ENCODE measurements around the gene SLC24A3. TPM values are rescaled to one million over a fixed set of nuclear protein-coding genes. Genes with fewer than 3 reads are reported as not detected.

SLC24A3 gene
- total RNA-seq, 1 experiment from 2014 or later = 0.14 TPM

GRCh38 chr20:19602675-19603375, 390.4 kb downstream of the SLC24A3 start:
- Mint-ChIP-seq H3K9me3 (ENCODE audit: unreplicated experiment) (no peaks in the 10 kb centered on the region), H3K27me3 (ENCODE audit: insufficient read depth, unreplicated experiment) (peaks cover 15% of the 10 kb centered on the region), H3K4me3 (ENCODE audit: unreplicated experiment) (no peak overlapping the region), H3K27ac (ENCODE audit: unreplicated experiment) (no peak overlapping the region), H3K4me1 (ENCODE audit: low read depth, unreplicated experiment) (no peaks in the 10 kb centered on the region), H3K36me3 (ENCODE audit: insufficient read depth, unreplicated experiment) (no peaks in the 10 kb centered on the region)
- intact Hi-C loops (cut with micrococcal nuclease; ENCODE audit: unreplicated experiment) = no loop called here
- BruUV-seq (replicated peaks) = no TSS peak
- no peak for TF ChIP-seq CTCF (IDR thresholded peaks at IDR 0.05; ENCODE audit: insufficient read depth in 1 of 2, low read depth in 1 of 2, low read length in 1 of 2, severe bottlenecking in 1 of 2, unreplicated experiment in 1 of 2)
- POLR2A ChIA-PET = no interaction called here
- CTCF ChIA-PET = no interaction called here
- Histone ChIP-seq H3K27me3 (replicated peaks; ENCODE audit: control insufficient read depth, insufficient read depth, low read length) (no peaks in the 10 kb centered on the region), H3K36me3 (ENCODE audit: control insufficient read depth, insufficient read depth, low read length) (no peaks in the 10 kb centered on the region), H3K4me1 (no peaks in the 10 kb centered on the region), H3K9me3 (no peaks in the 10 kb centered on the region), H3K4me3 (ENCODE audit: low read depth, low read length) (no peak overlapping the region)
- no peak for DNase-seq

DNA sequence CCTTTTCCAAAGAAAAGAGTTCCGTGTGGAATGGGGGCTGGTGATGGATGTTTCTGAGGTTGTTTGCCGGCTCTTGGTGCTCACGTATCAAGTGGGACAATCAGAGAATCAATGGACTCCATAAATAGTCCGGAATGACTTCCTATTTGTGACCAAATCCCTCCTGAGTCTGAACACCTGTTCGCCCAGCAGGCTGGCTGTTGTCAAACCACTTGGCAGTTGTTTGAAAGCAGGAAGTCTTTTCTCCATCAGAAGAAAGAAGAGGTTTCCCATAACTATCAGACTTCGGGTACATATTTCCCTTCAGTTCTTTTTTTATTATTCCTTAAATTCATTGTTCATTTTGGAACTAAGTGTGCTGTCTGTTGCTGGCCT, 390.9 kb downstream of the SLC24A3 start:
- Histone ChIP-seq H3K27me3 (replicated peaks; ENCODE audit: control insufficient read depth, insufficient read depth, low read length) (no peaks in the 10 kb centered on the region), H3K4me1 (no peaks in the 10 kb centered on the region)

GRCh38 chr20:19605786-19606485, 393.5 kb downstream of the SLC24A3 start:
- H3K9me3 ChIP-seq = no peaks in the 10 kb centered on the region
- H3K4me1 ChIP-seq = no peaks in the 10 kb centered on the region
- no peaks in the 10 kb centered on the region for H3K27me3 ChIP-seq (replicated peaks; ENCODE audit: control insufficient read depth, insufficient read depth, low read length)
- ChIA-PET CTCF (no interaction called here), POLR2A (no interaction called here)
- Mint-ChIP-seq H3K27ac (ENCODE audit: unreplicated experiment) (no peak overlapping the region), H3K27me3 (ENCODE audit: insufficient read depth, unreplicated experiment) (peaks cover 19% of the 10 kb centered on the region), H3K4me3 (ENCODE audit: unreplicated experiment) (no peak overlapping the region), H3K9me3 (ENCODE audit: unreplicated experiment) (no peaks in the 10 kb centered on the region), H3K36me3 (ENCODE audit: insufficient read depth, unreplicated experiment) (no peaks in the 10 kb centered on the region), H3K4me1 (ENCODE audit: low read depth, unreplicated experiment) (no peaks in the 10 kb centered on the region)
- no peaks in the 10 kb centered on the region for H3K36me3 ChIP-seq (ENCODE audit: control insufficient read depth, insufficient read depth, low read length)
- TF ChIP-seq CTCF (IDR thresholded peaks at IDR 0.05; ENCODE audit: insufficient read depth in 1 of 2, low read depth in 1 of 2, low read length in 1 of 2, severe bottlenecking in 1 of 2, unreplicated experiment in 1 of 2) = no peak
- BruUV-seq (replicated peaks) = no TSS peak
- intact Hi-C loops (cut with micrococcal nuclease; ENCODE audit: unreplicated experiment) = no loop called here
- no peak for DNase-seq
- H3K4me3 ChIP-seq (ENCODE audit: low read depth, low read length) = no peak overlapping the region

More for the DNA sequence above, 390.9 kb downstream of the SLC24A3 start:
- intact Hi-C loops (cut with micrococcal nuclease; ENCODE audit: unreplicated experiment) = no loop called here
- Histone ChIP-seq H3K36me3 (ENCODE audit: control insufficient read depth, insufficient read depth, low read length) (no peaks in the 10 kb centered on the region), H3K9me3 (no peaks in the 10 kb centered on the region), H3K4me3 (ENCODE audit: low read depth, low read length) (no peak overlapping the region)
- no peak for TF ChIP-seq CTCF (IDR thresholded peaks at IDR 0.05; ENCODE audit: insufficient read depth in 1 of 2, low read depth in 1 of 2, low read length in 1 of 2, severe bottlenecking in 1 of 2, unreplicated experiment in 1 of 2)
- no peak overlapping the region for H3K4me3 Mint-ChIP-seq (ENCODE audit: unreplicated experiment)
- no peaks in the 10 kb centered on the region for H3K36me3 Mint-ChIP-seq (ENCODE audit: insufficient read depth, unreplicated experiment)
- POLR2A ChIA-PET = no interaction called here
- CTCF ChIA-PET = no interaction called here
- peaks cover 16% of the 10 kb centered on the region for H3K27me3 Mint-ChIP-seq (ENCODE audit: insufficient read depth, unreplicated experiment)
- no peaks in the 10 kb centered on the region for H3K9me3 Mint-ChIP-seq (ENCODE audit: unreplicated experiment)
- no TSS peak for BruUV-seq (replicated peaks)
- no peak overlapping the region for H3K27ac Mint-ChIP-seq (ENCODE audit: unreplicated experiment)
- H3K4me1 Mint-ChIP-seq (ENCODE audit: low read depth, unreplicated experiment) = no peaks in the 10 kb centered on the region
- DNase-seq = no peak
